Tibial nerve (tissue), 3 donors: Measurements from ENCODE around the gene UBE3A.

ENCODE experiments used
- CTCF ChIP-seq, 5 experiments: fragments of 200-600 bp in 3 of 5; fragments of 450-650 bp in 2 of 5; sonication (generic) in 3 of 5; IDR thresholded peaks; one replicate each; pipeline ENCODE4 v1.5.1; 2016 to 2019; ENCODE audit warnings: antibody characterized with exemption in 5 of 5, mild to moderate bottlenecking in 3 of 5, moderate library complexity in 2 of 5
- POLR2A ChIP-seq, 2 donors: fragments of 450-650 bp; IDR thresholded peaks; one replicate each; pipeline ENCODE4 v1.6.1; 2017; ENCODE audit warnings: antibody characterized with exemption in 2 of 2, mild to moderate bottlenecking in 2 of 2, moderate library complexity in 2 of 2

GRCh38 chr15:25391971-25392721, 46.7 kb downstream of the UBE3A start:
- TF ChIP-seq CTCF (IDR thresholded peaks at IDR 0.05) (no peak), POLR2A (IDR thresholded peaks at IDR 0.05) (no peak)
